KMS-11 (cell line): ENCODE data around the gene PROM2.

Source experiments
- H2AFZ ChIP-seq: fragments of 200-600 bp; sonication (generic); 2 replicates; pipeline ENCODE4 v1.6.1; 2016; ENCODE audit warnings: antibody characterized with exemption, mixed run types, low read depth
- H3K27ac ChIP-seq: fragments of 200-600 bp; sonication (generic); 2 replicates; pipeline ENCODE4 v1.6.1; 2016; ENCODE audit warnings: mild to moderate bottlenecking, mixed run types
- H3K27me3 ChIP-seq: fragments of 200-600 bp; sonication (generic); 2 replicates; pipeline ENCODE4 v1.6.1; 2017; ENCODE audit warnings: mild to moderate bottlenecking, low read depth, mixed run types, moderate library complexity; ENCODE audit not compliant: insufficient read depth
- H3K36me3 ChIP-seq: fragments of 200-600 bp; sonication (generic); 2 replicates; pipeline ENCODE4 v1.6.1; 2017; ENCODE audit warnings: mild to moderate bottlenecking, mixed run types; ENCODE audit not compliant: insufficient read depth
- H3K4me1 ChIP-seq: fragments of 200-600 bp; sonication (generic); 2 replicates; pipeline ENCODE4 v1.6.1; 2016; ENCODE audit warnings: mild to moderate bottlenecking, low read depth, mixed run types; ENCODE audit not compliant: poor library complexity, severe bottlenecking
- H3K4me2 ChIP-seq: fragments of 200-600 bp; sonication (generic); 2 replicates; pipeline ENCODE4 v1.7.0; 2016; ENCODE audit warnings: mild to moderate bottlenecking, mixed run types
- H3K4me3 ChIP-seq: fragments of 200-600 bp; sonication (generic); IDR thresholded peaks from 2 replicates; pipeline ENCODE4 v1.6.1; 2017; ENCODE audit warnings: low read depth, low read length, mixed read lengths; ENCODE audit not compliant: insufficient read depth
- H3K79me2 ChIP-seq: fragments of 200-600 bp; sonication (generic); 2 replicates; pipeline ENCODE4 v1.6.1; 2016; ENCODE audit warnings: low read depth, mixed run types; ENCODE audit not compliant: insufficient read depth
- H3K9ac ChIP-seq: fragments of 200-600 bp; sonication (generic); 2 replicates; pipeline ENCODE4 v1.6.1; 2016; ENCODE audit warnings: mild to moderate bottlenecking, mixed run types
- H4K20me1 ChIP-seq: fragments of 200-600 bp; sonication (generic); 2 replicates; pipeline ENCODE4 v1.6.1; 2016; ENCODE audit warnings: mild to moderate bottlenecking, mixed run types; ENCODE audit not compliant: insufficient read depth
- CTCF ChIP-seq: fragments of 200-600 bp; sonication (generic); conservative IDR thresholded peaks from 2 replicates; pipeline ENCODE4 v1.6.1; 2017; ENCODE audit warnings: low read depth, mild to moderate bottlenecking, antibody characterized with exemption, low read length, moderate library complexity, mixed read lengths

The PROM2 gene

GRCh38 chr2:95258271-95258670, 16.0 kb upstream of the PROM2 start:
- no peaks in the 10 kb centered on the region for H3K27me3 ChIP-seq
- TF ChIP-seq CTCF = no peak
- H2AFZ ChIP-seq = no peak overlapping the region

DNA sequence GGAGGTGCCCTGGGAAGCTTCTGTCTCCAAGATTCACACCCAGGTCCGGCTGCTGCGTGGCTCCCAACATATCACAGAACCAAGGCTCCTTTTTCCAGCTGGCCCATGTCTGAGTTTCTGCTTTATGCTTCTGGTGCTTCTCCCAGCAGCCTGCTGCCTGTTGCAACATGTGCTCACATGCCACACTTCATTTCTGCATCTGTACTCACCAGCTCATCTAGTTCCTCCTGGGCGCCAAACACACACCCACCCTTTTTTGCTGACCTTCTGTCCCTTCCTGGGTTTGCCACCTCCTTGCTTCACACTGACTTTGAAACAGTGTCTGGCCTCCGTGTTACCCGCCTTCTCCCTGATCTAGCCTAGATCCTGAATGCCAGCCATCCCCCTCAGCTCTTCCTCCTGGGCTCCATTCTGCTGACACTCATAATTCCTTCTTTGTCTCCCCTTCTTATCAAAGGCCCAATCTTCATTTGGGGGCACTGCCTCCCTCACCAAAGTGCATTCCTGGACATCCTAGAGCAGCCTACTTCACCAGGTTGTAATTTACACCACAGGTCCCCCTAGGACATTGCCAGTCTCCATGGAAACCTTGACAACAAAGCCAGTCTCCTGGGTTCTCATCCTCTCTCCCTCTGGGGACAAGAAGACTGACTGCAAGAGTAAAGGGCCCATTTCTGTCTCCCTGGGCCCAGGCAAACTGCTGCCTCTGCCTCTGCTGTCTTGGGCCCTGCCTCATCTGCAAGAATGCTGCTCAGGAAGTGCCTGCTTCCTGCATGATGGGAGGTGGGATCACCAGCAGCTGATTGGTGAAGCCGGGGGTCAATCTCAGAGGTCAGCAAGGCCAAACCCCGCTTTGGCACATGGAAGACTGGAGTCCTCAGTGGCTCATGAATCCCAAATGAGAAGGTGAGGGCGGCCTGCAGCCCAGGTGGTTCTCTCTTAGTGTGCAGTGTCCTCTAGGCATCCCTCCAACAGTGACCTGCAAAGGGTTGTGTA, 13.9 kb upstream of the PROM2 start:
- H3K4me2 ChIP-seq = no peak overlapping the region
- H2AFZ ChIP-seq = no peak overlapping the region
- H3K9ac ChIP-seq = no peak overlapping the region

More at GRCh38 chr2:95258271-95258670, 16.0 kb upstream of the PROM2 start:
- no peak overlapping the region for H3K4me3 ChIP-seq
- no peaks in the 10 kb centered on the region for H3K36me3 ChIP-seq
- no peak overlapping the region for H3K9ac ChIP-seq
- H4K20me1 ChIP-seq = no peaks in the 10 kb centered on the region
- no peak overlapping the region for H3K4me2 ChIP-seq
- no peaks in the 10 kb centered on the region for H3K79me2 ChIP-seq
- no peaks in the 10 kb centered on the region for H3K4me1 ChIP-seq
- no peak overlapping the region for H3K27ac ChIP-seq

GRCh38 chr2:95261602-95262001, 12.6 kb upstream of the PROM2 start:
- no peak overlapping the region for H3K27ac ChIP-seq
- no peaks in the 10 kb centered on the region for H3K27me3 ChIP-seq
- no peak overlapping the region for H3K4me3 ChIP-seq
- no peak overlapping the region for H3K9ac ChIP-seq
- no peaks in the 10 kb centered on the region for H4K20me1 ChIP-seq
- no peak for TF ChIP-seq CTCF
- H2AFZ ChIP-seq = no peak overlapping the region
- H3K79me2 ChIP-seq = no peaks in the 10 kb centered on the region
- H3K36me3 ChIP-seq = no peaks in the 10 kb centered on the region
- H3K4me1 ChIP-seq = no peaks in the 10 kb centered on the region
- no peak overlapping the region for H3K4me2 ChIP-seq

More for the DNA sequence above, 13.9 kb upstream of the PROM2 start:
- no peak for TF ChIP-seq CTCF
- Histone ChIP-seq H3K27ac (no peak overlapping the region), H3K79me2 (no peaks in the 10 kb centered on the region), H3K4me3 (no peak overlapping the region), H3K4me1 (no peaks in the 10 kb centered on the region), H3K36me3 (no peaks in the 10 kb centered on the region), H3K27me3 (no peaks in the 10 kb centered on the region), H4K20me1 (no peaks in the 10 kb centered on the region)

DNA sequence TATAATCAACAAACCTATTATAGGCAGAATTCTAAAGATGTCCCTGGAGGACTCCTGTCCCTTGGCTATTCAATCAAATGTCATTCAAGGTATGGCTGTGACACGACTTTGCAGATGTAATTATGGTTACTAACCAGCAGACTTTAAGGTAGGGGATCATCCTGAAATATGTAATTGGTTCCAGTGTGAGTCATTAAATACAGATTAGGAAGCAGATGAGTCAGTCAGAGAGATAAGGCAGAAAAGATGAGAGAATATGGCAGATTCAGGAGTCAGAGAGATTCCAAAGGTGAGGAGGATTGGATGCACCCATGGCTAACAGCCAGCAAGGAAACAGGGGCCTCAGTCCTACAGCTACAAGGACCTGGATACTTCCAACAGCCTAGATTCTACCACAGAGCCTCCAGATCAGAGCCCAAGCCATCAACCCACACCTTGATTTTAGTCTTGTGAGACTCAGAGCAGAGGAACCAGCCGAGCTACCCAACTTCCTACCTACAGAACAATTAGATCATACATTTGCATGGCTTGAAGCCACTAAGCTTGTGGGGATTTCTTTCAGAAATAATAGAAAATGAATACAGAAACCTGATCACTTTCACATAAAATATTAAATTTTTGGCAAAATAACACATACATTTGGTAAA, 11.2 kb upstream of the PROM2 start:
- Histone ChIP-seq H3K9ac (no peak overlapping the region), H3K4me2 (no peak overlapping the region), H3K4me3 (no peak overlapping the region), H3K79me2 (no peaks in the 10 kb centered on the region), H3K27ac (no peak overlapping the region), H3K4me1 (no peaks in the 10 kb centered on the region), H3K36me3 (no peaks in the 10 kb centered on the region), H2AFZ (no peak overlapping the region), H3K27me3 (no peaks in the 10 kb centered on the region), H4K20me1 (no peaks in the 10 kb centered on the region)
- no peak for TF ChIP-seq CTCF
